Left colon (tissue), 2 donors: ENCODE measurements around the gene ATP2C2. TPM values are rescaled to one million over a fixed set of nuclear protein-coding genes. Genes with fewer than 3 reads are reported as not detected.

Experiments
- ATAC-seq: fragments of 200-7000 bp; cut with Tn5 transposase; one replicate; pipeline ENCODE4 v1.9.1; 2020; ENCODE audit warnings: mild to moderate bottlenecking, moderate library complexity
- DNase-seq, 2 donors: peaks; one replicate each; pipeline ENCODE4 v3.0.0-alpha.2; 2020
- intact Hi-C, 2 donors: fragments of 100-400 bp; cut with DNase I in 1 of 2; cut with micrococcal nuclease in 1 of 2; formaldehyde crosslinking; loops; one replicate each; pipeline versions ENCODE4 v1.11.2 to v1.14.0; 2022; cut with DNase I, micrococcal nuclease
- total RNA-seq, 2 donors: library from RNA; stranded (reverse); fragmentation: NEBNext Ultra II Directional; extraction: Animal tissue kit (Norgen Biotek cat#: 25700); gene quantifications; one replicate each; pipeline ENCODE4 v1.2.1, GENCODE V29; 2021
- donor health status: DM: no; HTN: no; CAD: no.
- donor health status: DM: yes; HTN: yes; CAD: no.

ATP2C2 gene
- total RNA-seq, 2 donors from 2014 or later: 188 to 253 TPM

DNA sequence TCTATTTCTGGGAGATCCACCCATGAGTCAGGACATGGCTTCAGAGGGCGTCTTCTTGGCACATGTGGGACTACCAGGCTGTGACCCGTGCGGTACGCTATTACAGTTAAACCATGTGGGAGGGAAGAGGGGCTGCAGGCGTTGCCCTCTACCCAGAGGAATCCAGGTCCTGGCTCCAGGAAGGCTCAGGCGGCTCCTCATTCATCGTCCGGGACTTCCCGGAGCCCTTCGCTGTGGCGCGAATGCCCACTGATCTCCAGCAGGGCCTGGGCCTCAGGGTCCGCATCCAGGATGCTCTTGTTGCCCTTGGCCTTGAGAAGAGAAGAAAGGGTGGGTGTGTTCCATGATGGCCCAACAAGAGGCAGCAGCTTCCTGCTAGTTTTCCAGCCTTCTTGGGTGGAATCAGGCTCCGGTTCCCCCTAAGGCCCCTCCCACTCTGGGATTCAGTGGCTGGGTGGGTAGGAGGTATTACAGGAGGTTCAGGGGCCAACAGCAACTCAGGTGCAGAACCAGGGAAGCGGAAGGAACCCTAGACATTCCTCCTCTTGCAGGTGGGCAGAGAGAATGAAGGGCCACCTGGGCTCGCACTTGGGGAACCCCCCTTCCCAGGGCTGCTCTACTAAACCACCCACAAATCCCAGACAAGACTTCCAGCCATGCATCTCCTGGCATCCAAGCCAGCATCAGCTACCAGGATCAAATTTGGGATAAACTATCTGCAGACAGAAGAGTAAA, 111.5 kb downstream of the ATP2C2 start:
- ATAC-seq: no peak
- intact Hi-C loops: no loop called here
- no peak for DNase-seq

DNA sequence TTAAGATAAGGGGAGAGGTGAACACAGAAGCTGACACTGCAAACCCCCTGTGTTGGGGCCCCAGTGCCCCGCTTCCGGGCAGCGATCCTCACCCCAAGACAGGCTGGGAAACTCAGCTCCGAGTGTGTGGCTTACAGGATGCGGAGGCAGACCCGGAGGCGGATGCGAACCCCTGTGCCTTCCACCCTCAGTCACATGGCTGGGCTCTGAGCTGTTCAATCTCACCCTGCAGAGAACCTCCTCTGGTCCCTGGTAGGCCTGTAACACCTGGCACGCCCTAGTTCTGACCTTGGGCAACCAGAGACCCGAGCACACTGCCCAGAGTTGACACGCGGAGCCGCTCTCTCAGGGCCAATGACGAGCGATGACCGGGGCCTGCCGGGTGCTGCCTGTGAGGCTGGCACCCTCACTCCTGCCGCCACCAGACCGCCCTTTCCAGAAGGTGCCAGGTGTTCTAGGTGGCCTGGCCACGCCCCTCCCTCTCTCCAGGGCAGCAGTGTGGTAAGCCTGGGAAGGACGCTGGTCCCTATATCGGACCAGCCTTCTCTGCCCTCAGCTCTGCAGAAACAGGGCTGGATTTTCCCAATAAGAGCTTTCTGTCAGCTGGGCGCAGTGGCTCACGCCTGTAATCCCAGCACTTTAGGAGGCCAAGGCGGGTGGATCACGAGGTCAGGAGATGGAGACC, 112.9 kb downstream of the ATP2C2 start:
- ATAC-seq (peak; percentile 17), DNase-seq (no peak)
- intact Hi-C loops: no loop called here

DNA sequence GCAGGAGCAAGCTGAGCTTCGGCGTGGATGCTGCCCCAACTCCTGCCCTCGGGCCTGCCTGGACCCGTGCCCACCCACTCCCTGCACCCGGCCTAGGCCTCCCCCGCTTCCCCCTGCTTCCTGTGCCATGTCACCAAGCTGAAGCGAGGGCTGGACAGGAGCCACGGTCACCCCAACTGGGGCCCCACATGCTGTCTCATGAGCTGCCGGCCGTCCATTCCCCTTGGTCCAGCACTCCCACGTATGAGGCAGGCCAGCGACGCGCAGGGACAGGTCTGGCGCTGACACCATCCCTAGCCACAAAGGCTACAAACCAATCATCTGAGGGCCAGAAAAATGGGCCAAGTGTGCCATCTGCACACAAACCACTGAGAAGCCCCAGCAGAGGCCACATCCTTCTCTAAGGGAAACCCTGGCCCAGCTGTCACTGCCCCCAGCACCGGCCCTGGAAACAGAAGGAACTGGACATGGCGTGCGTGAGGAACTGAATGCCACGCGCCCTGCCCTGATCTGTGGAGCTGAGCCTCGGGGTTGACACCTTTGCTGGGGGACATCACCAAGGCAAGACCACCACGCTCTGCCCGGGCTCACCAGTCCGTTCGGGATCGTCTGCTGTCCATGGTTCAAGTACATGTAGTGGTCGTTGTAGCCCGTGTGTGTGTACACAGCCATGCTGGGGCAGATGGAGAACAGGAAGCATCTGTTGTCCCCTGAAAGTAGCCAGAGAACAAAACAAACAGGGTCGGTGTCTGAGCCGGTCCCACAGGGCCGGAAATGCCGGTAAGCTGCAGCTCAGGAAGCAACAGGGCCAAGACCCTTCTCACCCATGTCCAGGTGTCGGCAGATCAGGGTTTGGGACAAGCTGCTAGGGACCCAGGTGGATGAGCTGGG, 113.9 kb downstream of the ATP2C2 start:
- no peak for DNase-seq
- intact Hi-C loops: no loop called here
- ATAC-seq: no peak

DNA sequence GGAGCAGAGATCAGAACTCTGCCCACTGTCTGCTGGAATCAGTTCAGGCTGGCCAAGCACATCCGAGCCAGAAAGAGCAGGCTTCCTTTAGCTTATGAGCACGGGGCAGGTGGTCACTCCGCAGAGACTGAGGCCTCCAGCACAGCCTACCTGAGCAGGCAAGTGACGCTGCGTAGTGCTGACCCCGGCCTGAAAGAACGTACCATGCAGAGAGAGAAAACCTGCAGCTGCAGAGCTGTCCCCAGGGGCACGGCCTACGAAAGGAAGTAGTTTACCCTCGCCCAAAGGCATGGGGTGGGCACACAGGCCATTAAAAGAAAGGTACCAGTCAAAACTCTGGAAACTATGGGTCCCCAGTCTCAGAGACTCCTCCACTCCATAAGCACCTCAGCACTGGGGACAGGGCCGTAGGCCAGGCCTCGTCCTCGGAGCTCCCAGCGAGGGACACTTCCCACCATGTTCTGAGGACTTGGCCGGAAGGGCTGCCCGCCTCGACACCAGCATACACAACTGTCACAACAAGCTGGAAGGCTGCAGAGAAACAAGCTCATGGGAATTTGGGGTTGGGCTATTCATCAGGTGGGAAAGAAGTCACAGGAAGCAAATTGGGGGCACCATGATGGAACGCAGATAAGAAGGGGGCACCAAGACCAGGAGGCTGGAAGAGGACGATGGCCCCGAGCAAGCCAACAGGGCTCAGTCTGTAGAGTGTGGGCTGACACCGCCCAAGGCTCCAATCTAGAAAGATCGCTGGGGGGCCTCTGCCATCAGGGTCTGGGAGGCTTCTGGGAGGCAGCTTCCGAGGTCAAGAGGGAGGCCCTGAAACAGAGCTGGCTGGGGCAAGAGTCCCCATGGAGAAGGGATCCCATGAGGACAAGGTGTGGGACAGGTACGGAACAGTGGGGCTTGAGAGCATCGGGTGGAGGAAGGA, 114.9 kb downstream of the ATP2C2 start:
- intact Hi-C loops: no loop called here
- ATAC-seq (no peak), DNase-seq (no peak)

DNA sequence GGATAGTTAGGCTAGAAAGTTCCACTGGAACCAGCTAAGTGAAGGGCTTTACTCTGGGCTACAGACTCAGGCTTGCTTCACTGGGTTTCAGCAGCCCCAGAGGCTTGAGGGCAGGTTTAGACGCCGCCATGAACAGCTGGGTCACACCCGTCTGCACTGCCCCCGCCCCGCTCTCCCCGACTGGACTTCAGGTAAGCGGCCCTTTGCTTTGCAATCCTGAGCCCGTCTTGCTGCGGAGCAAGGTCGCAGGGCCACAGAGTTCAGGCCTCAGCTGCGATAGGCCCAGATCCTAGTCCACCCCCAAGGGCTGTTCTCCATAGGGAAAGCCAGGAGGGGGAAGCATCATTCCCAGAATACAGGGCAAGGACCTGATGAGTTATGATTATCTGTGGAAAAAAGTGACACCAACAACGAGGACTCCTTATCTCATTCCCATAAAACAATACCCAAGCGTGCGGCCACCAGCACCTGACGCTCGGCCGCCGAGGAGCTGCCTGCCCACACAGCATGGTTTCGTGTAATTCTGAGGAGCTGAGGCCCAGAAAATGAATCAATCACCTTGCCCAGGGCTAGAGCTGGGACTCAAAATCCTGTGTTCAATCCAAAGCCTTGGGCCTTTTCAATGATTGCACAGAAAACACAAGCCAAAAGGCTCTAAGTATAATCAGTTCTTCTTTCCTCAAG, 115.7 kb downstream of the ATP2C2 start:
- DNase-seq: no peak
- intact Hi-C loops: no loop called here
- ATAC-seq: no peak

DNA sequence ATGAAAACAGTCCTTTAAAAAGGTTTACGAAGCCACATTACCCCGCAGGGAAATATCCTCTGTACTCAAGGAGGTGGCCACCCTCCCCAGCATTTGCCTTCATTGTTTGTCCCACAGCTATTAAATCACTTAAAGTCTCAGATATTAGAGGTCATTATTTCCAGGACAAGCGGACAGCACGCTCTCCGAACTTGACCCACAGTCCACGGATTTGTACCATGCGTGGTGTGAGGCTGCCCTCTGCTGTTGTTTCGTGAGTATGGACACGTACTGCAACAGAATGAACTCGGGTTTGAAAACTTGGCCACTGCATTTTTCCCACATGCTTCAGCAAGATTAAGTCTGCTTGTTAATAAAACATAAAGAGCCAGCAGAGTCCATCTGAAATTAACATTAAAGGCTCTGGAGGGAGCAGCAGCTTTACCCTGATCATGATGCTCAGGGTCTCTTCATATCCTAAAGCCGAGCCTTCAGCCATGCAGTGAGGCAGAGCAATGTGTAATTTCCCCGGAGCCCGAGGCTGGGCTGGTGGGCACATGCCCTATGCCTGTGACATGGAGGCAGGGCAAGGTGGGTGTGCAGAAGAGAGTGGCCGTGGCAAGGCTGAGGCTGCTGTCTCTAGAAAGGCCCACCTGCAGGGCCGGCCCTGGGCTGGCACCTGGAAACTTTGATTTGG, 116.4 kb downstream of the ATP2C2 start:
- peak; percentile 87 for ATAC-seq
- intact Hi-C loops: loop anchor here in 1 of 2 donors (5.0 kb wide), 1 partner anchor 207 kb away; no protein-coding TSS in a partner anchor
- peak in 1 of 2 donors; percentile 62 for DNase-seq

DNA sequence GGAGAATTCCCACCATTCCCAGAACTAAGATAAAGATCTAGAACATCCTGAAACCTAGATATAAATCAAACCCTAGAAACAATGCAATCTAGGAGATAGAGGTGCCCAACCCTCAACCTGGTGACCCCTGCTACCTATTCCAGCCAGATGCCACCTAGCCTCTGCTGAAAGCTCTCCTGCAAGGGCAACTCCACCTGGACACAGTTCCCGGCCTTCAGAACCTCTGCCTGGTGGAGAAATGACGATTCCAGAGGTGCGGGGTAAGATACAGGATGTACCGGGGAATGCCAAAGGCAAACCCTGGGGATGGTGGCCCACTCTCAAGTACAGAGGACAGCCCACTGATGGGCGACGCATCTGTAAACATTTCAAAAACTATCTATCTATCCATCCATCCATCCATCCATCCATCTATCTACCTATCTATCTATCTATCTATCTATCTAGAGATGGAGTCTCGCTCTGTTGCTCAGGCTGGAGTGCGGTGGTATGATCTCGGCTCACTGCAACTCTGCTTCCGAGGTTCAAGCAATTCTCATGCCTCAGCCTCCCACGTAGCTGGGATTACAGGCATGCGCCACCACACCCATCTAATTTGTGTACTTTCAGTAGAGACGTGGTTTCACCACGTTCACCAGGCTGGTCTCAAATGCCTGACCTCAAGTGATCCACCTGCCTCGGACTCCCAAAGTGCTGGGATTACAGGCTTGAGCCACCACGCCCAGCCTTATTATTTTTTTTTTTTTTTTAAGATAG, 117.1 kb downstream of the ATP2C2 start:
- DNase-seq (no peak), ATAC-seq (peak; percentile 11)
- intact Hi-C loops: loop anchor here in 1 of 2 donors (5.0 kb wide), 1 partner anchor 208 kb away; no protein-coding TSS in a partner anchor

DNA sequence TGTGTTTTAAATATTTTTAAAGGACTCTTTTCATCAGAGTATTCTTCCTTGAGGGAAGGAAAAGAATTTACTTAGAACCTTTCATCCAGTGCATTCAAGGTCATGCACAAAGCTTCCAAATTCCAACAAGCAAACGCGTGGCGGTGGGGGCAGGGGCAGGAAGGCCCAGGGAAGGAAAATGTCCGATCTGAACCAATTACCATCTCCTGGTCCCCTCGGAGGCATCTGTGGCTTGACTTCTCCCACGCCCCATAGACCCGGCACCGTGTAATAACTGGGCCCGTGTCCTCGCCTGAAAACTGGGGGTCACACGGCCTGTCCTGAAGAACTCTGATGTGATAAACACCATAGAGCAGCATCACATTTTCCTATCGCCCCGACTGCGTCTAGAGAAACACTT, 117.8 kb downstream of the ATP2C2 start:
- ATAC-seq: no peak

DNA sequence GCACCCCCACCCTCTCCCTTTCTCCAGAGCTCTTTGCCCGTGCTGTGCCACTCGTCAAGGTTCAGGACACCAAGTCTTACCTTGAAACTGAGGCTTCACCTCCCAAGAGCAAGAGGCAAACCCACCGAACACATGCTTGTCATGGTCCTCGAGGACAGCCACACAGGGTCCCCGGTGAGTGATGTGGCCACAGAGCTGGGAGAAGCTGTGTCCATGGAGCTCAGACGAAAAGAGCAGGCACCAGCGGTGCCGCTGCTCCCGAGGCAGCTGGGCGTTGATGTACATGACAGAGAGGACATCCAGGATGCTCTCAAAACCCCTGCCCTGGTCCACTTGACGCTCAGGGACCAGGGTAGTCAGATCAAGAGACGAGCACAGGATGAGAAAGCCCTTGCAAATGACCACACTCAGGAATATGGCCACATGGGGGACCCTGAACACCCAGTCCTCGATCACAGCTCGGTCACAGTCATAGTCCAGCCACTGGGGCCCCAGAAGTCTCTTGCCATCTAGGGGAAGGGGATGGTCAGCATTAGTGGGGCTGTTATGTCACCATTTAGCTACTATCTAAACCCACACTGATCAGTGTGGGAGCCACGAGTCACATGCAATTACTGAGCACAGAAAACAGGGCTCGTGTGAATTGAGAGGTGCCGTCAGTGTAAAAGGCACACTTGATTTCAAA, 118.4 kb downstream of the ATP2C2 start:
- ATAC-seq (no peak), DNase-seq (no peak)
- intact Hi-C loops: loop anchor here in 1 of 2 donors (5.0 kb wide), 1 partner anchor 209 kb away; no protein-coding TSS in a partner anchor

More for the DNA sequence above, 117.8 kb downstream of the ATP2C2 start:
- intact Hi-C loops: loop anchor here in 1 of 2 donors (5.0 kb wide), 1 partner anchor 209 kb away; no protein-coding TSS in a partner anchor
- DNase-seq: no peak

DNA sequence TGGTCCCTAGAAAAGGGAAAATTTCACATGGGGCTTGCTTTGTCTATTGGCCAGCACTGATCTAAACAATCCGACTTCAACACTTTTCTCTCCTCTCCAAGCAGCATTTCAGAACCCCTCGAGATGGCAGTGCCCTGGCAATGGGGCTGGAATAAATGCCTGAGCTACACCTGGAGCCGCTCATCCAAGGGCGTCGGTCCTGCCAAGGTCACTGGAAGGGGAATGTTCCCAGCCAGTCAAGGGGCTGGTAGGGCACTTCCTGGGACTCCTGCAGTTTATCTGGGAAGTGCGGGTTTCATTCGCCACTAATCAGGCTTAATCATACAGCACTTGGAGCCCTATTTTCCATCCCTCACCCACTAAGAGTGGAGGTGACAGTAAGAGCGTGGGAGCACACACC, 119.0 kb downstream of the ATP2C2 start:
- intact Hi-C loops: loop anchor here in 1 of 2 donors (5.0 kb wide), 1 partner anchor 210 kb away; no protein-coding TSS in a partner anchor
- ATAC-seq (no peak), DNase-seq (no peak)

DNA sequence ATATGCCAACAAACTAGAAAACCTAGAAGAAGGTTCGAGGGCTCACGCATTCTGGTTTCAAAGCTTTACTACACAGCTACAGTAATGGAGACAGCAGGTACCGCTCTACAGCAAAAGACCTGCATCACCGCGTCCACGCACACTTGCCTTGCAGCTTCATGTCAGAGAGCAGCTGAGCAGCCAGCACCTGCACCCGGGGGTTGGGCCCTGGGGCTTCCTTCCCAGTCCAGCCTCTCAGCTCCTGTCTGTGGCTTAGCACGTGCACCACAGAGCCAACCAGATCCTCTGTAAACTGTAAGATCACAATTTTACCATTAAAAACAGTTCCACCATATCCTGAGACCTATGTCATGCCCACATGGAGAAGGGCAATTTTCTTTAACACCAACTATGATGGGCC, 120.8 kb downstream of the ATP2C2 start:
- ATAC-seq (no peak), DNase-seq (no peak)
- intact Hi-C loops: loop anchor here in 1 of 2 donors (5.0 kb wide), 1 partner anchor 212 kb away; no protein-coding TSS in a partner anchor

DNA sequence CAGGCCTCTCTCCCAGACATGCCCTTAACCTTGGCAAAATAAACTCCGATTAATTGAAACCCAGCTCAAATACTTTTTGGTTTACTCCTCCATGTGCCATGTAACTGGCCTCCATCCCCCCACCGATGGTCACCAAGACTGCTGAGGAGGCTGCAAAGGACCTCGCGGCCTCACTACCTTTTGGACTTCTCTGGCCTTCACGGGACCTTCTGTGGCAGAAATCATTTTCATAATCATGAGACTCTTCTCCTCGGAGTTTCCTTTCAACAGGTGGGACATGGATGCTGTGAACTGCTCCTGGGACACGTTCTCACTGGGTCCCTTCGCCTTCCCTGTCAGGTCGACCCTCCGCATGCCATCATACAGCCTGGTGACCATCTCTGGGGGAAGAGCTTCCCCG, 127.2 kb downstream of the ATP2C2 start:
- DNase-seq: no peak
- no peak for ATAC-seq

DNA sequence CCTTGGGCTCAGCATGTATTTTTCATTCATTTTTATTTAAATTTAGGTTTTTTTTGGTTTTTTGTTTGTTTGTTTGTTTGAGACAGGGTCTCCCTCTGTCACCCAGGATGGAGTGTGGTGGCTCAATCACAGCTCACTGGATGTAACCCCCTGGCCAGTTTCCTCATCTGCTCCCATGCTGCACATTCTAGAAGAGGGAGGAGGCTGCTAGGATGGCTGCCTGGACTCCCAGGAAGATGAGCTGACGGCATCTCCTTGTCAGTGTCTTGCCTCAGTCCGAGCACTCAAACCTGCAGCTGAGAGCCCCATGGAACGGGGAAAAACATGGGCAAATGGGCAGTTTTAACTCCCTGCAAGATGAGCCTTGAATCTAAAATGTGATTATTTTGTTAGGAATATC, 128.7 kb downstream of the ATP2C2 start:
- intact Hi-C loops: no loop called here

More for the DNA sequence above, 127.2 kb downstream of the ATP2C2 start:
- intact Hi-C loops: no loop called here

DNA sequence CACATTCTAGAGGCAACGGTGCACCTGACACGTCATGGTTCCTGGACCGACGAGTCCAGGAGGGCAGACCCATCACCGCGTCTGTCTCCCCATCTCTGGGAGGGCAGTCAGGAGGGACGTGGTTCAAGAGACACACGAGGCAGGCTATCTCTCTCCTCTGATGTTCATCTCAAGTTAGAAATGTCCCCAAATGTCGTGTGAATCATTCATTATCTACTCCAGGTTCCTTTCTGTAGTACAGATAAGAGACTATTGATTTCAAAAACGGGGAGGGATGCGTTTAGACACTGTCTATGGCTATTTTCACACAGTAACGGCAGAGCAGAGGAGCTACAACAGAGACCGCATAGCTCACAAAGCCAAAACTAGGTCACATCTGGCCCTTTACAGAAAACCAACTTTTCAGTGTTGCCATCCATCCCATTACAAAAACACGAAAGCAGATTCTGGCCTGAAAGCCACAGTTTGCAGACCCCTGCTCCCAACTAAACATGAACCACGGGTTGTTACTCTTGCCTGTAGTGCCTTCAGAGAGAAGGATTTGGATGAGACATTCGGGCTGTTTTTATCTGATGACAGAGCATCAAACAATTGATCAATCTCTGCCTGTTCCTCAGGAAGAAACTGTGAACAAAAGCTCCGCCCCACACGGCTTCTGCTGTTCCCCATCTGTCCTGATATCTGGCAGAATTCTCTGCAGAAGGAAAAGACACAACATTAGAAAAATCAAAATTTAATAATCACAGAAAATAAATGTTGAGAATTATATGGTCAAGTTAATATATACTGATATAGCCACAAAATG, 129.3 kb downstream of the ATP2C2 start:
- intact Hi-C loops: no loop called here
- DNase-seq (no peak), ATAC-seq (no peak)

More for the DNA sequence above, 128.7 kb downstream of the ATP2C2 start:
- ATAC-seq (no peak), DNase-seq (no peak)

DNA sequence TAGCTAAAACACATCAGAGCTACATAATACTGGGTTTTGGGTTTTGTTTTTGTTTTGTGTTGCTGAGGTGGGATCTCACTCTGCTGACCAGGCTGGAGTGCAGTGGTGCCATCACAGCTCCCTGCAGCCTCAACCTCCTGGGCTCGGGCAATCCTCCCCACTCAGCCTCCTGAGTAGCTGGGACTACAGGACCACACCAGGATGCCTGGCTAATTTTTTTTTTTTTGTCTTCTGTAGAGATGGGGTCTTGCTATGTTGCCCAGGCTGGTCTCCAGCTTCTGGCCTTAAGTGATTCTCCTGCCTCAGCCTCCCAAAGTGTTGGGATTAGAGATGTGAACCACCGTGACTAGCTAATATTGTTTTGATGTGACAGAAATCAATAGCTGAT, 129.9 kb downstream of the ATP2C2 start:
- no peak for ATAC-seq
- intact Hi-C loops: no loop called here
- no peak for DNase-seq
